ENCODE measurements around the gene FAM187B.

Gene FAM187B

GRCh38 chr19:35213663-35214632 lies 14.6 kb downstream of the FAM187B start:
- DNase-seq (ENCODE audit: low spot score), result peak; percentile 88

- DNase-seq (ENCODE audit: low spot score), result no peak
Measured at GRCh38 chr19:35212241-35212640, 16.3 kb downstream of the FAM187B start.

- DNase-seq (ENCODE audit: low spot score), result no peak
Measured at GRCh38 chr19:35211545-35212230, 16.9 kb downstream of the FAM187B start.

- DNase-seq (ENCODE audit: low spot score), result no peak
Measured at GRCh38 chr19:35209646-35210045, 18.9 kb downstream of the FAM187B start.

- DNase-seq (ENCODE audit: low spot score), result no peak
Measured at GRCh38 chr19:35208121-35208520, 20.4 kb downstream of the FAM187B start.

- peak; percentile 37 for DNase-seq (ENCODE audit: low spot score)
Measured at GRCh38 chr19:35207391-35207871, 21.1 kb downstream of the FAM187B start.

- DNase-seq (ENCODE audit: low spot score), result no peak
Measured at GRCh38 chr19:35206855-35207254, 21.7 kb downstream of the FAM187B start.

- no peak for DNase-seq (ENCODE audit: low spot score)
Measured at GRCh38 chr19:35206379-35206778, 22.2 kb downstream of the FAM187B start.

- DNase-seq (ENCODE audit: low spot score), result no peak
Measured at GRCh38 chr19:35205733-35206323, 22.7 kb downstream of the FAM187B start.

- no peak for DNase-seq (ENCODE audit: low spot score)
Measured at GRCh38 chr19:35204799-35205732, 23.5 kb downstream of the FAM187B start.

GRCh38 chr19:35202722-35203688 lies 25.5 kb downstream of the FAM187B start:
- no peak for DNase-seq (ENCODE audit: low spot score)

GRCh38 chr19:35199481-35199880 lies 29.1 kb downstream of the FAM187B start:
- DNase-seq (ENCODE audit: low spot score), result no peak

GRCh38 chr19:35196861-35197260 lies 31.7 kb downstream of the FAM187B start:
- peak; percentile 80 for DNase-seq (ENCODE audit: low spot score)

- peak; percentile 87 for DNase-seq (ENCODE audit: low spot score)
Measured at GRCh38 chr19:35195830-35196229, 32.7 kb downstream of the FAM187B start.

- no peak for DNase-seq (ENCODE audit: low spot score)
Measured at GRCh38 chr19:35194012-35194984, 34.2 kb downstream of the FAM187B start.

GRCh38 chr19:35184884-35185283 lies 43.7 kb downstream of the FAM187B start:
- DNase-seq (ENCODE audit: low spot score), result no peak

GRCh38 chr19:35184267-35184666 lies 44.3 kb downstream of the FAM187B start:
- no peak for DNase-seq (ENCODE audit: low spot score)

- no peak for DNase-seq (ENCODE audit: low spot score)
Measured at GRCh38 chr19:35181387-35181786, 47.2 kb downstream of the FAM187B start.

- no peak for DNase-seq (ENCODE audit: low spot score)
Measured at GRCh38 chr19:35179830-35180229, 48.7 kb downstream of the FAM187B start.

Data from kidney tubule cell (primary cell).